GM08714 (cell line): Measurements from ENCODE around the gene FADS1.

ENCODE experiments used
- H3K4me3 ChIP-seq: fragments of 200-500 bp; sonication (Bioruptor generic); 2 replicates; pipeline ENCODE4 v1.5.1; 2014; ENCODE audit warnings: mild to moderate bottlenecking, low read length, inconsistent platforms
- ZNF274 ChIP-seq: IDR thresholded peaks from 2 replicates; pipeline ENCODE4 v1.6.1; 2012; ENCODE audit warnings: mild to moderate bottlenecking, low read depth, low read length

FADS1 gene

GRCh38 chr11:61853698-61854169 is 36.9 kb upstream of the FADS1 start:
- no peak overlapping the region for H3K4me3 ChIP-seq
- no peak for TF ChIP-seq ZNF274

- no peak overlapping the region for H3K4me3 ChIP-seq
- TF ChIP-seq ZNF274: no peak
These were observed 35.1 kb upstream of the FADS1 start for GRCh38 chr11:61851900-61852295.

DNA sequence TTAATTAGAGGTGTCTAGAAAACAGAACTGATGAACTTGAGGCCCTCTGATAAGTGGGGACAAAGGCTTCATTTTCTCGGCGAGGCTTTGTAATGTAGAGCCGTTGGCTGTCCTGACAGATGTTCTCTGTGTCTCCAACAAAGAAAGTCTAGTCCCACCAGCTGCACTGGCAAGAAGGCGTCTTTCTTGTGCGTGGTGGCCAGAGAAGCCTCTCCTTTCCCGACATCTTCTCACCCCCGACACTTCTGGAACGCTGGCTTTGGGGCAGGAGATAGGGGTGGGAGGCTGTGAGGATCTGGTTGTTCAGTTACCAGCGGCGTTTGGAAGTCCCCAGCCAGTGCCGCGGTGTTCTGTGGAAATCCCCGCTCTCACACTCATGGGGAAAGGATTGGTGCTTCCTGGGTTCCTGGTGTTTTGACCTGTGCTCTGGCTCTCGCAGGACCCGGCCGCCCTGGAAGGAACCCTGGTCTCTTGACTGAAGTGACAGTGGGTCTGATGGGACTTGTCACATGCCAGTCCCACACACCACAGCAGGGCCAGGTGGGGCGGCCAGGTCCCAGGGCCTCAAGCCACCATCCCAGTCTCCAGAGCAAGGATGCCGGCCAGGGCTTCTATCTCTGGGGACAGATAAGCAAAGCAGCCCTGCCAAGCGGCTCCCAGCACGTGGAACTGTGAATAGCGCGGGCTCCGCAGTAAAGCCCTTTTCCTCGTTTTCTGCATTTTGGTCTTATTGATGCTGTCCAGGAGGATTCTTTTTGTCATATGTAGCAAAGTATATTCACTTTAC is 34.5 kb upstream of the FADS1 start:
- H3K4me3 ChIP-seq: no peak overlapping the region
- TF ChIP-seq ZNF274: no peak

DNA sequence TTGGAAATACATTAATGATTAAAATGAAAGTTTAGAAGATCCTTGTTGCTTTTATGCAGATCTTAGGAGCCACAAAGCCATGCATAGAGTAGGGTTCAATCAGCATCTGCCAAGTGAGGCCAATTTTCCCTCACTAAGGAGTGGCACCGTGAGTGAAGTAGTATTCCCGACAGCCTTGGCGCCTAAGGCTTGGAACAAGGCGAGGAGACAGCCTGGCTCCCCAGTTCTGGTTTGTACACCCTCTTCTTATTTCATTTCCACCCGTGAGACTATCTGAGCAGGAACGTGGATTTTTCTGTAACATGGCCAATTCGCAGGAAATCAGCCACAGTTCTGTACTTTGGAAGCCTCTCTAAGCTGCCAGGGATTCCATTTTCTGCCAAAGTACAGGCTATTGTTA is 33.9 kb upstream of the FADS1 start:
- no peak for TF ChIP-seq ZNF274
- H3K4me3 ChIP-seq: no peak overlapping the region

- no peak for TF ChIP-seq ZNF274
- no peak overlapping the region for H3K4me3 ChIP-seq
These were observed 31.8 kb upstream of the FADS1 start for GRCh38 chr11:61848631-61849030.

- no peak for TF ChIP-seq ZNF274
These were observed 31.2 kb upstream of the FADS1 start for GRCh38 chr11:61847914-61848581.

DNA sequence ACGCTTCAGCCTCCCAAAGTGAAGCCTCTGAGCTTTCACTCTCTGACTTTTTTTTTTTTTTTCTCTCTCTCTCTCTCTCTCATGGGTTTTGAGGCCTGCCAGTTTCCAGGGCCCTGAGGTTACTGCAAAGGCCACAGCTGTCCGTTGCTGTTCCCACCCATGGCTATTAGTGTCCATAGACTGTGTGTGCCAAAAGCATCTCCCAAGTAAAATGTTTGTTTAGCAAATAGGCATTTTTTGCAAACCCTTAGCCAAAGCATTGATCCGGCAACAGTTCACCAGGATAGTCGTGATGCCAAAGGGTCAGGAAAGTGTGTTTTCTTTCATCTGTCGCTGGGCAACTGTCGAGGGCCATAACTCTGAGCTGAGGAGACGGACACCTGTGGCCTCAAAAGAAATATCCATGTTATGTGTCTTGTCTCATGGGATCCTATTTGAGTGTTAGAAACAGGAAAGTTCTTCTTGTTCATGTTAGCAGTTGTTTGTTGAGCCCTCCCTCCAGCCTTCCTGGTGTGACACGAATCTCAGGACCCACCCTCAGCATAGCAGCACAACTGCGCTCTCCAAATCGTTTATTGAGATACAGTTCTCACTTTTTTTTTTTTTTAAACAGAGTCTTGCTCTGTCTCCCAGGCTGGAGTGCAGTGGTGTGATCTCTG is 29.7 kb upstream of the FADS1 start:
- no peak for TF ChIP-seq ZNF274
- H3K4me3 ChIP-seq: no peak overlapping the region

More at GRCh38 chr11:61847914-61848581, 31.2 kb upstream of the FADS1 start:
- no peak overlapping the region for H3K4me3 ChIP-seq

GRCh38 chr11:61844909-61845565 is 28.2 kb upstream of the FADS1 start:
- TF ChIP-seq ZNF274: no peak
- H3K4me3 ChIP-seq: no peak overlapping the region

DNA sequence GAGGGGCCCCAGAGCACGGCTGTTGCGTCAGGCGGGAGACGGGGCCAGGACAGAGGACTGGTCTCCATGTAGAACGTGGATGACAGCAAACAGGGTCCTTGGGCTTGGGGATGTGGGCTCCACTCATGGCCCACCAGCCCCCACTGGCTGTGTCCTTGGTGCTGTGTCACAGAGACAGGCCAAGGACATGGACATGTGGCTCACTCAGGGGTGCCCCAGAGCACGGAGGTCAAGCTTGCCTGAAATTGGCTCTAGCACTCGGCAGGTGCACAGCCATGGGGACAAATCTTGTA is 25.7 kb upstream of the FADS1 start:
- H3K4me3 ChIP-seq: no peak overlapping the region
- TF ChIP-seq ZNF274: no peak

- H3K4me3 ChIP-seq: no peak overlapping the region
- no peak for TF ChIP-seq ZNF274
These were observed 25.1 kb upstream of the FADS1 start for GRCh38 chr11:61841636-61842527.

GRCh38 chr11:61840371-61840770 is 23.6 kb upstream of the FADS1 start:
- TF ChIP-seq ZNF274: no peak
- no peak overlapping the region for H3K4me3 ChIP-seq

DNA sequence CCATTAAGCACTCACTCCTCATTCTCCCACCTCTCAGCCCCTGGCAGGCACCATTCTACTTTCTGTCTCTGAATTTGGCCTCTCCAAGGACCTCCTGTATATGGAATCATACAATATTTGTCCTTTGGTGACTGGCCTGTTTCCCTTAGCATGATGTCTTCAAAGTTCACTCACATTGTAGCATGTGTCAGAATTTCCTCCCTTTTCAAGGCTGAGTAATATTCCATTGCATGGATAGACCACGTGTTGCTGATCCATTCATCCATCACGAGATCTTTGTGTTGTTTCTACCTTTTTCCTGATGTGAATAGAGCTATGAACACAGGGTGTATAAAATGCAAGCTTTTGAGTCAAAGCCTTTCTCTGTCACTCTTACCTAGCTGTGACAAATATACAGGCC is 22.9 kb upstream of the FADS1 start:
- no peak for TF ChIP-seq ZNF274

GRCh38 chr11:61838921-61839320 is 22.1 kb upstream of the FADS1 start:
- no peak for TF ChIP-seq ZNF274
- no peak overlapping the region for H3K4me3 ChIP-seq

More for the DNA sequence above, 22.9 kb upstream of the FADS1 start:
- no peak overlapping the region for H3K4me3 ChIP-seq
